Hepatocyte (in vitro differentiated cells): Measurements from ENCODE around the gene CHST11.

Experiments used
- CTCF ChIP-seq: fragments of 200-600 bp; sonication (generic); IDR thresholded peaks from 2 replicates; pipeline ENCODE4 v1.5.1; 2016; ENCODE audit warnings: antibody characterized with exemption, mild to moderate bottlenecking; ENCODE audit not compliant: poor library complexity
- EZH2phosphoT487 ChIP-seq: fragments of 200-600 bp; sonication (generic); IDR thresholded peaks from one replicate; pipeline ENCODE4 v1.6.1; 2018; ENCODE audit warnings: antibody characterized with exemption, mild to moderate bottlenecking, low read depth, moderate library complexity; ENCODE audit not compliant: unreplicated experiment, severe bottlenecking

GRCh38 chr12:104443008-104443407 is 13.7 kb upstream of the CHST11 start:
- TF ChIP-seq CTCF: no peak
- no peak for TF ChIP-seq EZH2phosphoT487
